Adrenal gland (tissue), 5 donors: ENCODE results near the gene MCOLN1.

Experiments used
- POLR2A ChIP-seq, 2 donors: fragments of 450-650 bp; IDR thresholded peaks; one replicate each; pipeline ENCODE4 v1.6.1; 2017; ENCODE audit warnings: antibody characterized with exemption in 2 of 2, mild to moderate bottlenecking in 2 of 2, moderate library complexity in 1 of 2
- TF ChIP-seq, protein P1 (sequence below), 6 experiments: fragments of 450-650 bp in 4 of 6; fragments of 200-600 bp in 2 of 6; sonication (generic) in 1 of 6; IDR thresholded peaks; 1 replicate in 5 of 6; 2 replicates in 1 of 6; pipeline versions ENCODE4 v1.5.1 to v1.8.0; 2016 to 2021; ENCODE audit warnings: antibody characterized with exemption in 6 of 6, mild to moderate bottlenecking in 2 of 6, moderate library complexity in 1 of 6
- donor health status: DM: no; HTN: no; CAD: no.

DNA sequence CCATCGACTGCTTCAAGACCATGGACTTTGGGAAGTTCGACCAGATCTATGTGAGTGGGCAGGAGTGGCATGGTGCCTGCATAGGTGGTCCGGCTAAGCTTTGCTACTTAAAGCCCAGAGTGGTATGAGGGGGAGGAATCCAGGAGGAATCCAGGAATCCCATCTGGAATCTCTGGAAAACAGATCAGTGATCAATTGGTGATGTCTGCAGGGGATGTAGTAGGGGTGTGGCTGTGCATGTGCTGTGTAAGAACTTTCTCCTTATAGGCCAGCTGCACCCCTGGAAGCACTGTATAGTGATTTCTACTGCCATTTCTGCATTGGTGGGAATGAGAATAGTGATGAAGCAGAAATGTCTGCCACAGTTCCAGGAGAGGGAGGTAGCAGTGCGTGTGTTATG is 36.7 kb downstream of the MCOLN1 start:
- TF ChIP-seq, protein P1, sequence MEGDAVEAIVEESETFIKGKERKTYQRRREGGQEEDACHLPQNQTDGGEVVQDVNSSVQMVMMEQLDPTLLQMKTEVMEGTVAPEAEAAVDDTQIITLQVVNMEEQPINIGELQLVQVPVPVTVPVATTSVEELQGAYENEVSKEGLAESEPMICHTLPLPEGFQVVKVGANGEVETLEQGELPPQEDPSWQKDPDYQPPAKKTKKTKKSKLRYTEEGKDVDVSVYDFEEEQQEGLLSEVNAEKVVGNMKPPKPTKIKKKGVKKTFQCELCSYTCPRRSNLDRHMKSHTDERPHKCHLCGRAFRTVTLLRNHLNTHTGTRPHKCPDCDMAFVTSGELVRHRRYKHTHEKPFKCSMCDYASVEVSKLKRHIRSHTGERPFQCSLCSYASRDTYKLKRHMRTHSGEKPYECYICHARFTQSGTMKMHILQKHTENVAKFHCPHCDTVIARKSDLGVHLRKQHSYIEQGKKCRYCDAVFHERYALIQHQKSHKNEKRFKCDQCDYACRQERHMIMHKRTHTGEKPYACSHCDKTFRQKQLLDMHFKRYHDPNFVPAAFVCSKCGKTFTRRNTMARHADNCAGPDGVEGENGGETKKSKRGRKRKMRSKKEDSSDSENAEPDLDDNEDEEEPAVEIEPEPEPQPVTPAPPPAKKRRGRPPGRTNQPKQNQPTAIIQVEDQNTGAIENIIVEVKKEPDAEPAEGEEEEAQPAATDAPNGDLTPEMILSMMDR (IDR thresholded peaks at IDR 0.05): no peak
- TF ChIP-seq POLR2A (IDR thresholded peaks at IDR 0.05): no peak
